Suprapubic skin (tissue), 4 donors: ENCODE results near the gene KCNAB2. TPM values are rescaled to one million over a fixed set of nuclear protein-coding genes. Genes with fewer than 3 reads are reported as not detected.

Source experiments
- DNase-seq, 2 donors: peaks; one replicate each; pipeline ENCODE4 v3.0.0-alpha.2; 2019; ENCODE audit warnings: low spot score in 2 of 2
- H3K27ac ChIP-seq: fragments of 200-600 bp; sonication (generic); one replicate; pipeline ENCODE4 v1.5.1; 2019
- H3K27me3 ChIP-seq: fragments of 200-600 bp; sonication (generic); one replicate; pipeline ENCODE4 v1.5.1; 2019
- H3K36me3 ChIP-seq: fragments of 200-600 bp; sonication (generic); one replicate; pipeline ENCODE4 v1.5.1; 2019
- H3K4me1 ChIP-seq: fragments of 200-600 bp; sonication (generic); one replicate; pipeline ENCODE4 v1.5.1; 2019
- H3K4me3 ChIP-seq: fragments of 200-600 bp; sonication (generic); one replicate; pipeline ENCODE4 v1.5.1; 2019; ENCODE audit warnings: mild to moderate bottlenecking
- H3K9me3 ChIP-seq: fragments of 200-600 bp; sonication (generic); one replicate; pipeline ENCODE4 v1.5.1; 2019
- EP300 ChIP-seq: sonication (generic); formaldehyde crosslinking; IDR thresholded peaks from one replicate; pipeline ENCODE4 v1.6.1; 2017; ENCODE audit warnings: antibody characterized with exemption
- POLR2A ChIP-seq, 2 donors: fragments of 450-650 bp; IDR thresholded peaks; one replicate each; pipeline ENCODE4 v1.6.1; 2017; ENCODE audit warnings: antibody characterized with exemption in 2 of 2, mild to moderate bottlenecking in 2 of 2, moderate library complexity in 2 of 2
- POLR2AphosphoS5 ChIP-seq, 3 donors: sonication (generic); formaldehyde crosslinking; IDR thresholded peaks; one replicate each; pipeline ENCODE4 v1.6.1; 2017; ENCODE audit warnings: antibody characterized with exemption in 3 of 3
- WGBS: methylation state at CpG from one replicate; pipeline ENCODE4 v1.1.5; 2018; 5-methylcytosine and 5-hydroxymethylcytosine counted together
- total RNA-seq, 4 donors: library from RNA; depleted of rRNA; stranded (reverse); fragments of >200 nt; gene quantifications; one replicate each; pipeline ENCODE4 v1.1.0, GENCODE V29; 2016
- TF ChIP-seq, protein P1 (sequence below), 2 donors: fragments of 200-600 bp in 1 of 2; fragments of 450-650 bp in 1 of 2; sonication (generic) in 1 of 2; IDR thresholded peaks; one replicate each; pipeline ENCODE4 v1.5.1; 2016 to 2019; ENCODE audit warnings: antibody characterized with exemption in 2 of 2, mild to moderate bottlenecking in 1 of 2, moderate library complexity in 1 of 2

KCNAB2 gene
- total RNA-seq, 4 donors from 2014 or later = 13.3 to 17.5 (median 16.2) TPM

DNA sequence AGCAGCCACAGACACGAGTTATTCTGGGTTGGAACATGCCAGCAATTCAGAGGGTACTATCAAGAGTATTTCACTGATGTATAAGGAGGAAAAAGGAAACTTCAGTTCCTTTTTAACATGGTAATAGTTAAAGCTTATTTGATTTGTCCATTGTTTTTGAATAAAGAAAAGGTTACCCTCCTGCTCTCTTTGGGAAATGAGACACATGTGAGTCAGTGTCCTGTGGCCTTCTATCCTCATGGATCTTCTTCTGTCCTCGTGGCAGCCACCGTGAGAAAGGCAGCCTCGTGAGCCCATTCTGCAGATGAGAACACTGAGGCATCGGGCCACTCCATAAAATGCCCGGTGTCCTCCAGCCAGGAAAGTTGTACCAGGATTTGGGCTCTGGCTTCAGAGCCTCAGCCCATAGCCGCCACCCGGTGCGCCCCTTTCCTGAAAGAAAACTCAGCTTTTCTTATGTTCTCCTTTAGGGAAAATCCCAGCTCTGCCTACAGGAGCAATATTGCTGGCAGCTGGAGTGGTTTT is 24.8 kb downstream of the KCNAB2 start:
- no peaks in the 10 kb centered on the region for H3K27me3 ChIP-seq
- no peak overlapping the region for H3K4me3 ChIP-seq
- TF ChIP-seq, protein P1, sequence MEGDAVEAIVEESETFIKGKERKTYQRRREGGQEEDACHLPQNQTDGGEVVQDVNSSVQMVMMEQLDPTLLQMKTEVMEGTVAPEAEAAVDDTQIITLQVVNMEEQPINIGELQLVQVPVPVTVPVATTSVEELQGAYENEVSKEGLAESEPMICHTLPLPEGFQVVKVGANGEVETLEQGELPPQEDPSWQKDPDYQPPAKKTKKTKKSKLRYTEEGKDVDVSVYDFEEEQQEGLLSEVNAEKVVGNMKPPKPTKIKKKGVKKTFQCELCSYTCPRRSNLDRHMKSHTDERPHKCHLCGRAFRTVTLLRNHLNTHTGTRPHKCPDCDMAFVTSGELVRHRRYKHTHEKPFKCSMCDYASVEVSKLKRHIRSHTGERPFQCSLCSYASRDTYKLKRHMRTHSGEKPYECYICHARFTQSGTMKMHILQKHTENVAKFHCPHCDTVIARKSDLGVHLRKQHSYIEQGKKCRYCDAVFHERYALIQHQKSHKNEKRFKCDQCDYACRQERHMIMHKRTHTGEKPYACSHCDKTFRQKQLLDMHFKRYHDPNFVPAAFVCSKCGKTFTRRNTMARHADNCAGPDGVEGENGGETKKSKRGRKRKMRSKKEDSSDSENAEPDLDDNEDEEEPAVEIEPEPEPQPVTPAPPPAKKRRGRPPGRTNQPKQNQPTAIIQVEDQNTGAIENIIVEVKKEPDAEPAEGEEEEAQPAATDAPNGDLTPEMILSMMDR (IDR thresholded peaks at IDR 0.05) = no peak
- TF ChIP-seq POLR2A (IDR thresholded peaks at IDR 0.05) = no peak
- TF ChIP-seq EP300 = no peak
- TF ChIP-seq POLR2AphosphoS5 (IDR thresholded peaks at IDR 0.05) = no peak
- peaks cover 6% of the 10 kb centered on the region for H3K36me3 ChIP-seq
- H3K9me3 ChIP-seq = no peaks in the 10 kb centered on the region
- no peaks in the 10 kb centered on the region for H3K4me1 ChIP-seq
- DNase-seq = no peak
- 87% methylated on average over 9 of the region's 9 CpGs for WGBS
- no peak overlapping the region for H3K27ac ChIP-seq

DNA sequence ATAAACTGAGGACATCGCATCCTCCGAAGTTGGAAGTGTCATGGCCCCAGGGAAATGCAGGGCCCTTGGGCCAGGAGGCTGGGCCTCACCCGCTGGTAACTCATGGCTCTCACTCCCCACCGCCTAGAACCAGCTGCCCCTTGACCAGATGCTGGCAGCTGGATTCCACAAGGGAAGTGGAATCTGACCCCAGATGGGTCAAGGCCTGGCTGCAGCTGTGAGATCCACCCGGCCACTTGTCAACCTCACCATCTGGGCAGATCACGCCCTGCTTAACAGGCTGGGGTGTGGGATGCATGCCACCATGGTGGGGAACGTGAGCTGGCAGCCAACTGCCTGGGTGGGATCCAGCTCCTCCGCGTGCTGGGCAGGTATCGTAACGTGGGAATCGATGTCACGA is 25.5 kb downstream of the KCNAB2 start:
- WGBS = 93% methylated on average over 8 of the region's 13 CpGs

DNA sequence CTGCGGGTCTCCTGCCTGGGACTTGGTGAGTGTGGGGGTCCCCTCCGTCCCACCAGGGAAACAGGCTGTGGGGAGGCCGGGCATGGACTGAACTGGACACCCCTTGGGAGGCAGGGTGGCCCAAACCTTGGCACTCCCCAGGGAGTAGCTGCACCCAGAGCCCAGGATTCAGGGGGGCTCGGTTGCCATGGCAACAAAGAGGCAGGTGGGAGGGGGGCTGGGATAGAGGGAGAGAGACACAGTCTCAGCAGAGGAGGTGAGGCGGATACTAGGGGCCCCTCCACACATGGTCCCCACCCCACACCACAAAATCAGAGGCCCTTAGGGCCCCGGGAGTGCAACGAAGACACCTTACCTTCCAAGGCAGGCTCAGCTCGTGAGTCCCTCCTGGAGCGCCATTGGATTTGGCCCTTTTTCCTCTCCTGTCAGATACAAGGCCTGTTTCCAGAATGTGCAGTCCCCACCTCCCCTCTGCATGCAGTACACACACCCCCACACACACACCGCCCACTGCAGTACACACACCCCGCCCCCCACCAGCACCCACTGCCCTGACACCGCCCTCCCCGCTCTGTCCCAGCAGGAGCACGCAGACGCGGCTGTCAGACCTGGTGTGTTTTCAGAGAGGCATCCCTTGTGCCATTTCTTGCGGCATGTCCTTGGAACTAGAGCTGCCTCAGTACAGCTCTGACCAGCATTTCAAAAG is 27.2 kb downstream of the KCNAB2 start:
- Histone ChIP-seq H3K4me3 (no peak overlapping the region), H3K27me3 (no peaks in the 10 kb centered on the region), H3K9me3 (no peaks in the 10 kb centered on the region), H3K4me1 (no peaks in the 10 kb centered on the region), H3K36me3 (peaks cover 6% of the 10 kb centered on the region), H3K27ac (no peak overlapping the region)
- TF ChIP-seq POLR2A (IDR thresholded peaks at IDR 0.05) = no peak
- TF ChIP-seq, protein P1 (IDR thresholded peaks at IDR 0.05) = no peak
- no peak for TF ChIP-seq EP300
- no peak for TF ChIP-seq POLR2AphosphoS5 (IDR thresholded peaks at IDR 0.05)
- WGBS = 93% methylated on average over 17 of the region's 17 CpGs
- no peak for DNase-seq

More for the DNA sequence above, 25.5 kb downstream of the KCNAB2 start:
- Histone ChIP-seq H3K4me1 (no peaks in the 10 kb centered on the region), H3K9me3 (no peaks in the 10 kb centered on the region), H3K27me3 (no peaks in the 10 kb centered on the region), H3K4me3 (no peak overlapping the region), H3K36me3 (peaks cover 6% of the 10 kb centered on the region), H3K27ac (no peak overlapping the region)
- DNase-seq = no peak
- TF ChIP-seq POLR2AphosphoS5 (IDR thresholded peaks at IDR 0.05) (no peak), EP300 (no peak), POLR2A (IDR thresholded peaks at IDR 0.05) (no peak)
- TF ChIP-seq, protein P1 (IDR thresholded peaks at IDR 0.05) = no peak

- Histone ChIP-seq H3K4me3 (no peak overlapping the region), H3K9me3 (no peaks in the 10 kb centered on the region), H3K27ac (no peak overlapping the region), H3K27me3 (no peaks in the 10 kb centered on the region), H3K4me1 (no peaks in the 10 kb centered on the region), H3K36me3 (peaks cover 6% of the 10 kb centered on the region)
- DNase-seq = no peak
- 100% methylated on average over 1 of the region's 15 CpGs for WGBS
- TF ChIP-seq EP300 = no peak
- TF ChIP-seq, protein P1 (IDR thresholded peaks at IDR 0.05) = no peak
- no peak for TF ChIP-seq POLR2AphosphoS5 (IDR thresholded peaks at IDR 0.05)
- TF ChIP-seq POLR2A (IDR thresholded peaks at IDR 0.05) = no peak
Observed at GRCh38 chr1:6073480-6074053, 27.9 kb downstream of the KCNAB2 start.

DNA sequence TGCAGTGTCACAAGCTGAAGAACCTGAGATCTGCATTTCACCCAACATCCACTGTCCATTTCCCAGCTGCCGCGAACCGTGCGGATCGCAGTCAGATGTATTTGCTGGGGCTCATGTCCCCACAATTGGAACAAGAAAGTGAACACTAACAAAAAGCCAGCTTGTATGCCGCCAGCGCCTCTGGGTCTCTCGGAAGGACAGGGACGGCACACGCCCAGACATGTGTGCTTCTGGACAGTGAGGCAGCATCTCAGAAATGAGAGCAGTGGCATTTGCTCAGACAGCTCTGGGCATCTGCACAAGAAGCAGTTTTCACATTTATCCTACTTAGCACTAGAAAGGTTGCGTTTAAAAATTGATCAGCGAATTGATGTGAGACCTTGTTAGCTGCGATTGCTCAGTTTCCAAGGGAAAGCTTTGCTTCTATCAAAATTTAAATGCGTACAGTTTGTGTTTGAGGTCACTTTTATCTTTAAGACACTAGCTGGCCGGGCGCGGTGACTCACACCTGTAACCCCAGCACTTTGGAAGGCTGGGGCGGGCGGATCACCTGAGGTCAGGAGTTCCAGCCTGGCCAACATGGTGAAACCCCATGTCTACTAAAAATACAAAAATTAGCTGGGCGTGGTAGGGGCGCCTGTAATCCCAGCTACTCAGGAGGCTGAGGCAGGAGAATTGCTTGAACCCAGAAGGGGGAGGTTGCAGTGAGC is 28.7 kb downstream of the KCNAB2 start:
- no peak for DNase-seq
- WGBS = 92% methylated on average over 20 of the region's 21 CpGs
- no peak for TF ChIP-seq POLR2A (IDR thresholded peaks at IDR 0.05)
- TF ChIP-seq EP300 = no peak
- TF ChIP-seq, protein P1 (IDR thresholded peaks at IDR 0.05) = no peak
- no peak for TF ChIP-seq POLR2AphosphoS5 (IDR thresholded peaks at IDR 0.05)
- no peak overlapping the region for H3K27ac ChIP-seq
- H3K9me3 ChIP-seq = no peaks in the 10 kb centered on the region
- H3K27me3 ChIP-seq = no peaks in the 10 kb centered on the region
- H3K36me3 ChIP-seq = peaks cover 6% of the 10 kb centered on the region
- H3K4me1 ChIP-seq = no peaks in the 10 kb centered on the region
- H3K4me3 ChIP-seq = no peak overlapping the region
